SK-N-SH treated with all-trans-retinoic acid at 6 μM for 48 hours (cell line): ENCODE measurements around the gene ZP1.
A peak's percentile ranks its signal among the peaks of the same experiment; 100 is the strongest.

Experiments
- ATAC-seq: fragments of 200-7000 bp; cut with Tn5 transposase; 3 replicates; pipeline ENCODE4 v1.9.1; 2020; ENCODE audit warnings: mild to moderate bottlenecking, moderate library complexity
- ARNTL ChIP-seq: fragments of 450-650 bp; formaldehyde crosslinking; IDR thresholded peaks from 2 replicates; pipeline ENCODE4 v1.5.0; 2020; ENCODE audit warnings: low read depth, mild to moderate bottlenecking, moderate library complexity, borderline replicate concordance
- BACH2 ChIP-seq: fragments of 250-450 bp; sonication (Bioruptor Pico); IDR thresholded peaks from 2 replicates; pipeline ENCODE4 v1.9.0; 2021; ENCODE audit warnings: mild to moderate bottlenecking, borderline replicate concordance
- CSDC2 ChIP-seq: fragments of 250-450 bp; sonication (Bioruptor Pico); IDR thresholded peaks from 2 replicates; pipeline ENCODE4 v1.5.0; 2020; ENCODE audit warnings: mild to moderate bottlenecking, moderate library complexity
- ESRRG ChIP-seq: fragments of 250-450 bp; sonication (Bioruptor Pico); IDR thresholded peaks from 2 replicates; pipeline ENCODE4 v1.6.1; 2021; ENCODE audit warnings: mild to moderate bottlenecking
- ISL1 ChIP-seq: fragments of 250-450 bp; sonication (Bioruptor Pico); IDR thresholded peaks from 2 replicates; pipeline ENCODE4 v2.1.2; 2022; ENCODE audit warnings: mild to moderate bottlenecking, moderate library complexity
- OSR1 ChIP-seq: fragments of 250-450 bp; sonication (Bioruptor Pico); IDR thresholded peaks from 2 replicates; pipeline ENCODE4 v1.8.0; 2022; ENCODE audit warnings: moderate library complexity, mild to moderate bottlenecking, inconsistent platforms
- PATZ1 ChIP-seq: fragments of 250-450 bp; sonication (Bioruptor Pico); IDR thresholded peaks from 2 replicates; pipeline ENCODE4 v1.8.0; 2020; ENCODE audit warnings: mild to moderate bottlenecking, moderate library complexity, borderline replicate concordance
- PPARA ChIP-seq: fragments of 250-450 bp; sonication (Bioruptor Pico); IDR thresholded peaks from 2 replicates; pipeline ENCODE4 v1.5.0; 2020; ENCODE audit warnings: mild to moderate bottlenecking, borderline replicate concordance
- RARB ChIP-seq: fragments of 250-450 bp; sonication (Bioruptor Pico); IDR thresholded peaks from 2 replicates; pipeline ENCODE4 v1.8.0; 2021; ENCODE audit warnings: mild to moderate bottlenecking, moderate library complexity
- SNAI2 ChIP-seq: fragments of 250-450 bp; sonication (Bioruptor Pico); IDR thresholded peaks from 2 replicates; pipeline ENCODE4 v1.5.0; 2020; ENCODE audit warnings: mild to moderate bottlenecking, moderate library complexity
- TCF4 ChIP-seq: fragments of 250-450 bp; sonication (Bioruptor Pico); IDR thresholded peaks from 2 replicates; pipeline ENCODE4 v1.8.0; 2021; ENCODE audit warnings: mild to moderate bottlenecking, moderate library complexity, borderline replicate concordance
- TOX ChIP-seq: fragments of 250-450 bp; sonication (Bioruptor Pico); IDR thresholded peaks from 2 replicates; pipeline ENCODE4 v1.8.0; 2021; ENCODE audit warnings: mild to moderate bottlenecking, moderate library complexity, borderline replicate concordance
- ZC3H10 ChIP-seq: fragments of 250-450 bp; sonication (Bioruptor Pico); IDR thresholded peaks from 2 replicates; pipeline ENCODE4 v1.5.1; 2021; ENCODE audit warnings: mild to moderate bottlenecking, moderate library complexity
- ZFP30 ChIP-seq: fragments of 450-650 bp; formaldehyde crosslinking; IDR thresholded peaks from 2 replicates; pipeline ENCODE4 v1.5.0; 2022; ENCODE audit warnings: mild to moderate bottlenecking, moderate library complexity
- ZNF565 ChIP-seq: fragments of 450-650 bp; formaldehyde crosslinking; conservative IDR thresholded peaks from 2 replicates; pipeline ENCODE4 v1.5.0; 2020; ENCODE audit warnings: low read depth, mild to moderate bottlenecking, moderate library complexity
- ZNF70 ChIP-seq: fragments of 450-650 bp; formaldehyde crosslinking; IDR thresholded peaks from 2 replicates; pipeline ENCODE4 v1.5.0; 2020; ENCODE audit warnings: mild to moderate bottlenecking, moderate library complexity
- ZNF8 ChIP-seq: fragments of 450-650 bp; formaldehyde crosslinking; IDR thresholded peaks from 2 replicates; pipeline ENCODE4 v1.5.0; 2020; ENCODE audit warnings: mild to moderate bottlenecking, moderate library complexity
- TF ChIP-seq, protein P1 (sequence below): fragments of 250-450 bp; sonication (Bioruptor Pico); IDR thresholded peaks from 2 replicates; pipeline ENCODE4 v1.5.0; 2020; ENCODE audit warnings: mild to moderate bottlenecking, moderate library complexity
- TF ChIP-seq, protein P2 (sequence below): fragments of 250-450 bp; sonication (Bioruptor Pico); IDR thresholded peaks from 2 replicates; pipeline ENCODE4 v1.5.1; 2020; ENCODE audit warnings: low read depth, mild to moderate bottlenecking, moderate library complexity
- TF ChIP-seq, protein P3 (sequence below): fragments of 250-450 bp; sonication (Bioruptor Pico); IDR thresholded peaks from 2 replicates; pipeline ENCODE4 v1.5.1; 2021; ENCODE audit warnings: mild to moderate bottlenecking, moderate library complexity
- TF ChIP-seq, protein P4 (sequence below): fragments of 250-450 bp; sonication (Bioruptor Pico); IDR thresholded peaks from 2 replicates; pipeline ENCODE4 v1.8.0; 2021; ENCODE audit warnings: low read depth, mild to moderate bottlenecking, moderate library complexity, borderline replicate concordance

ZP1 gene

DNA sequence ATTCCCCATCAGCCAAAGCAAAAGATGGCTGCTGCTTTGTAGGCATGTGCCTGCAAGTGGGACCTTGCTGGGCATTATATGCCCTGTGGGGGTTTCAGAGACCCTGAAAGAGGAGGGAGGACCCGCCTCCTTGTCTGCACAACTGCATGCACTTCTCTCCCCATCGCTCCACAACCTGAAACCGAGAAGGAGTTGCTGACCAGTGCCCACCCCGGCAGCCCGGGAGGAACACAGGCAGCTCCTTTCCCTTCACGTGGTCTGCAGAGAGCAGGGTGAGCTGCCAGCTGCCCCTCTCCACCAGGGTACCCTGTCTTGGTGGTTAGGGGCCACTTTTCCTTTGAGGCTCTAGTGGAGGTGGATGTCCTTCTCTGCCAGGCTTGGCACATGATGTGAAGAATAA, 55.6 kb downstream of the ZP1 start (continued):
- TF ChIP-seq, protein P1, sequence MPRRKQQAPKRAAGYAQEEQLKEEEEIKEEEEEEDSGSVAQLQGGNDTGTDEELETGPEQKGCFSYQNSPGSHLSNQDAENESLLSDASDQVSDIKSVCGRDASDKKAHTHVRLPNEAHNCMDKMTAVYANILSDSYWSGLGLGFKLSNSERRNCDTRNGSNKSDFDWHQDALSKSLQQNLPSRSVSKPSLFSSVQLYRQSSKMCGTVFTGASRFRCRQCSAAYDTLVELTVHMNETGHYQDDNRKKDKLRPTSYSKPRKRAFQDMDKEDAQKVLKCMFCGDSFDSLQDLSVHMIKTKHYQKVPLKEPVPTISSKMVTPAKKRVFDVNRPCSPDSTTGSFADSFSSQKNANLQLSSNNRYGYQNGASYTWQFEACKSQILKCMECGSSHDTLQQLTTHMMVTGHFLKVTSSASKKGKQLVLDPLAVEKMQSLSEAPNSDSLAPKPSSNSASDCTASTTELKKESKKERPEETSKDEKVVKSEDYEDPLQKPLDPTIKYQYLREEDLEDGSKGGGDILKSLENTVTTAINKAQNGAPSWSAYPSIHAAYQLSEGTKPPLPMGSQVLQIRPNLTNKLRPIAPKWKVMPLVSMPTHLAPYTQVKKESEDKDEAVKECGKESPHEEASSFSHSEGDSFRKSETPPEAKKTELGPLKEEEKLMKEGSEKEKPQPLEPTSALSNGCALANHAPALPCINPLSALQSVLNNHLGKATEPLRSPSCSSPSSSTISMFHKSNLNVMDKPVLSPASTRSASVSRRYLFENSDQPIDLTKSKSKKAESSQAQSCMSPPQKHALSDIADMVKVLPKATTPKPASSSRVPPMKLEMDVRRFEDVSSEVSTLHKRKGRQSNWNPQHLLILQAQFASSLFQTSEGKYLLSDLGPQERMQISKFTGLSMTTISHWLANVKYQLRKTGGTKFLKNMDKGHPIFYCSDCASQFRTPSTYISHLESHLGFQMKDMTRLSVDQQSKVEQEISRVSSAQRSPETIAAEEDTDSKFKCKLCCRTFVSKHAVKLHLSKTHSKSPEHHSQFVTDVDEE (CRISPR knock-in tag), result no peak
- no peak for TF ChIP-seq ARNTL (CRISPR knock-in tag)
- TF ChIP-seq, all 23 proteins: peak for 0

- no peak for ATAC-seq
- TF ChIP-seq TOX, result no peak
- no peak for TF ChIP-seq OSR1 (CRISPR knock-in tag)
- TF ChIP-seq ESRRG (CRISPR knock-in tag), result no peak
- no peak for TF ChIP-seq PPARA (CRISPR knock-in tag)
- TF ChIP-seq ZNF70 (CRISPR knock-in tag), result no peak
- TF ChIP-seq, protein P2, sequence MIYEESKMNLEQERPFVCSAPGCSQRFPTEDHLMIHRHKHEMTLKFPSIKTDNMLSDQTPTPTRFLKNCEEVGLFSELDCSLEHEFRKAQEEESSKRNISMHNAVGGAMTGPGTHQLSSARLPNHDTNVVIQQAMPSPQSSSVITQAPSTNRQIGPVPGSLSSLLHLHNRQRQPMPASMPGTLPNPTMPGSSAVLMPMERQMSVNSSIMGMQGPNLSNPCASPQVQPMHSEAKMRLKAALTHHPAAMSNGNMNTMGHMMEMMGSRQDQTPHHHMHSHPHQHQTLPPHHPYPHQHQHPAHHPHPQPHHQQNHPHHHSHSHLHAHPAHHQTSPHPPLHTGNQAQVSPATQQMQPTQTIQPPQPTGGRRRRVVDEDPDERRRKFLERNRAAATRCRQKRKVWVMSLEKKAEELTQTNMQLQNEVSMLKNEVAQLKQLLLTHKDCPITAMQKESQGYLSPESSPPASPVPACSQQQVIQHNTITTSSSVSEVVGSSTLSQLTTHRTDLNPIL (CRISPR knock-in tag), result no peak
- TF ChIP-seq TCF4 (CRISPR knock-in tag), result no peak
- no peak for TF ChIP-seq BACH2 (CRISPR knock-in tag)
- no peak for TF ChIP-seq RARB (CRISPR knock-in tag)
- TF ChIP-seq ZNF8 (CRISPR knock-in tag), result no peak
- TF ChIP-seq, protein P3, sequence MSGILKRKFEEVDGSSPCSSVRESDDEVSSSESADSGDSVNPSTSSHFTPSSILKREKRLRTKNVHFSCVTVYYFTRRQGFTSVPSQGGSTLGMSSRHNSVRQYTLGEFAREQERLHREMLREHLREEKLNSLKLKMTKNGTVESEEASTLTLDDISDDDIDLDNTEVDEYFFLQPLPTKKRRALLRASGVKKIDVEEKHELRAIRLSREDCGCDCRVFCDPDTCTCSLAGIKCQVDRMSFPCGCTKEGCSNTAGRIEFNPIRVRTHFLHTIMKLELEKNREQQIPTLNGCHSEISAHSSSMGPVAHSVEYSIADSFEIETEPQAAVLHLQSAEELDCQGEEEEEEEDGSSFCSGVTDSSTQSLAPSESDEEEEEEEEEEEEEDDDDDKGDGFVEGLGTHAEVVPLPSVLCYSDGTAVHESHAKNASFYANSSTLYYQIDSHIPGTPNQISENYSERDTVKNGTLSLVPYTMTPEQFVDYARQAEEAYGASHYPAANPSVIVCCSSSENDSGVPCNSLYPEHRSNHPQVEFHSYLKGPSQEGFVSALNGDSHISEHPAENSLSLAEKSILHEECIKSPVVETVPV (CRISPR knock-in tag), result no peak
- TF ChIP-seq ISL1 (CRISPR knock-in tag), result no peak
- no peak for TF ChIP-seq PATZ1
- TF ChIP-seq, protein P1 (CRISPR knock-in tag), result no peak
- no peak for TF ChIP-seq ARNTL (CRISPR knock-in tag)
- TF ChIP-seq ZNF565 (CRISPR knock-in tag), result no peak
Observed at GRCh38 chr11:60923326-60923725, 56.0 kb downstream of the ZP1 start.

DNA sequence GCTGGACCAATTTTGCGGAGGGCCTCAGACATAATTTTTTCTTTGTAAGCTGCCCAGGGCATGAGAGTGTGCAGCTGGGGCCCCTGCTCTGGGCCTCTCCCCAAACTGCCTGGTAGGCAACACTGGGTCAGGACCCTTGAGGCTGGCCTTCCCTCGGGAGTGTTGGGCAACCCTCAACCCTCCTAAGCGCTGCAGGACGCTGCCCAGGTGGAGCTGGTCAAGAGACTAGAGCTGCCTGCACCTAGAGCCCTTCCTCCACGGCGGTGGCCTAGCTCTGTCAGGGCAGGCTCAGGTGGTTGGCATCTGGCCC, 56.4 kb downstream of the ZP1 start:
- peak; percentile 19 for ATAC-seq
- TF ChIP-seq CSDC2, result no peak
- TF ChIP-seq ISL1 (CRISPR knock-in tag), result no peak
- TF ChIP-seq, protein P3 (CRISPR knock-in tag), result no peak
- no peak for TF ChIP-seq ZNF565 (CRISPR knock-in tag)
- TF ChIP-seq ZNF8 (CRISPR knock-in tag), result no peak
- TF ChIP-seq TOX, result no peak
- TF ChIP-seq, protein P2 (CRISPR knock-in tag), result no peak
- TF ChIP-seq RARB (CRISPR knock-in tag), result no peak
- no peak for TF ChIP-seq SNAI2 (CRISPR knock-in tag)
- TF ChIP-seq OSR1 (CRISPR knock-in tag), result no peak
- TF ChIP-seq TCF4 (CRISPR knock-in tag), result no peak
- no peak for TF ChIP-seq ZC3H10
- no peak for TF ChIP-seq ZFP30
- TF ChIP-seq, protein P4, sequence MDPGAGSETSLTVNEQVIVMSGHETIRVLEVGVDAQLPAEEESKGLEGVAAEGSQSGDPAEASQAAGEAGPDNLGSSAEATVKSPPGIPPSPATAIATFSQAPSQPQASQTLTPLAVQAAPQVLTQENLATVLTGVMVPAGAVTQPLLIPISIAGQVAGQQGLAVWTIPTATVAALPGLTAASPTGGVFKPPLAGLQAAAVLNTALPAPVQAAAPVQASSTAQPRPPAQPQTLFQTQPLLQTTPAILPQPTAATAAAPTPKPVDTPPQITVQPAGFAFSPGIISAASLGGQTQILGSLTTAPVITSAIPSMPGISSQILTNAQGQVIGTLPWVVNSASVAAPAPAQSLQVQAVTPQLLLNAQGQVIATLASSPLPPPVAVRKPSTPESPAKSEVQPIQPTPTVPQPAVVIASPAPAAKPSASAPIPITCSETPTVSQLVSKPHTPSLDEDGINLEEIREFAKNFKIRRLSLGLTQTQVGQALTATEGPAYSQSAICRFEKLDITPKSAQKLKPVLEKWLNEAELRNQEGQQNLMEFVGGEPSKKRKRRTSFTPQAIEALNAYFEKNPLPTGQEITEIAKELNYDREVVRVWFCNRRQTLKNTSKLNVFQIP (CRISPR knock-in tag), result no peak
